ENCODE measurements around the gene TAF1A.

GRCh38 chr1:222543817-222544216 is 45.9 kb downstream of the TAF1A start:
- TF ChIP-seq CTCF (IDR thresholded peaks at IDR 0.05) (no peak), POLR2AphosphoS5 (IDR thresholded peaks at IDR 0.05) (no peak), POLR2A (IDR thresholded peaks at IDR 0.05) (no peak)

Data from suprapubic skin (tissue), 4 donors.